Upper lobe of left lung (tissue), 4 donors: ENCODE results near the gene SOWAHA.

ENCODE experiments used
- EP300 ChIP-seq, 4 donors: sonication (generic); formaldehyde crosslinking; IDR thresholded peaks; one replicate each; pipeline ENCODE4 v1.5.1; 2017; ENCODE audit warnings: antibody characterized with exemption in 4 of 4, control low read depth in 2 of 4
- POLR2A ChIP-seq, 4 donors: fragments of 450-650 bp; IDR thresholded peaks; one replicate each; pipeline ENCODE4 v1.5.1; 2016 to 2017; ENCODE audit warnings: antibody characterized with exemption in 4 of 4, mild to moderate bottlenecking in 2 of 4
- TF ChIP-seq, protein P1 (sequence below), 6 experiments: fragments of 450-650 bp in 4 of 6; fragments of 200-600 bp in 2 of 6; sonication (generic) in 2 of 6; IDR thresholded peaks; one replicate each; pipeline ENCODE4 v1.5.1; 2016 to 2019; ENCODE audit warnings: antibody characterized with exemption in 6 of 6

DNA sequence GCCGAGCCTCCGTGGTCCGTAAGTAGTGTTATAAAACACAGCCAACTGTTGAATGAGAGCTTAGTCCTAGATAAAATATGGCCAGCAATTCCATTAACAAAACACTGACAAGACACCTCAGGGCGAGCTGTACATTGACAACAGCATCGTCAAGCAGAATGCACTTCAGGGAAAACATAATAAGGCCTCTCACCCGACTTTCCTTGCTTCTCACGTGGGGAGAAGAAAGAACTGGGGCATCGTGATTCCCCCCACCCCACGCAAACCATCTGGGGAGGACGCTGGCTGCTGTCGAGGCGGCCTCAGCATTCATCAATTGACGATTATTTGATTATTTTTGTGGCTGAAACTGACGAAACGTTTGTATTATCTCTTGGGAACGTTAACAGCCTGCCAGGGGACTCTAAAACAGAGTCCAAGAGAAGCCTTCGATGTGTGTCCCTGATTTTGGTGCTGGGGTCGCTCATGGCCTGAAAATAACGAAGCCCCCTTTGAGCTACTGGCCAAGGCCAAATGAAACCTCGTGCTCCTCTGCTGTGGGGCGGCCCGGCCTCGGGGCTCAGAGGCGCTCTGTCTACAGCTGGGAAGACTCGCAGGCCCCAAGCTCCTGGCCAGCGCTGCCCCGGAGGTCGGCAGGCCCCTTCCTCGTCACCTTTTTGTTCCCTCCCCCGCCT lies 52.7 kb downstream of the SOWAHA start:
- TF ChIP-seq POLR2A (IDR thresholded peaks at IDR 0.05) (no peak), EP300 (IDR thresholded peaks at IDR 0.05) (no peak)
- TF ChIP-seq, protein P1, sequence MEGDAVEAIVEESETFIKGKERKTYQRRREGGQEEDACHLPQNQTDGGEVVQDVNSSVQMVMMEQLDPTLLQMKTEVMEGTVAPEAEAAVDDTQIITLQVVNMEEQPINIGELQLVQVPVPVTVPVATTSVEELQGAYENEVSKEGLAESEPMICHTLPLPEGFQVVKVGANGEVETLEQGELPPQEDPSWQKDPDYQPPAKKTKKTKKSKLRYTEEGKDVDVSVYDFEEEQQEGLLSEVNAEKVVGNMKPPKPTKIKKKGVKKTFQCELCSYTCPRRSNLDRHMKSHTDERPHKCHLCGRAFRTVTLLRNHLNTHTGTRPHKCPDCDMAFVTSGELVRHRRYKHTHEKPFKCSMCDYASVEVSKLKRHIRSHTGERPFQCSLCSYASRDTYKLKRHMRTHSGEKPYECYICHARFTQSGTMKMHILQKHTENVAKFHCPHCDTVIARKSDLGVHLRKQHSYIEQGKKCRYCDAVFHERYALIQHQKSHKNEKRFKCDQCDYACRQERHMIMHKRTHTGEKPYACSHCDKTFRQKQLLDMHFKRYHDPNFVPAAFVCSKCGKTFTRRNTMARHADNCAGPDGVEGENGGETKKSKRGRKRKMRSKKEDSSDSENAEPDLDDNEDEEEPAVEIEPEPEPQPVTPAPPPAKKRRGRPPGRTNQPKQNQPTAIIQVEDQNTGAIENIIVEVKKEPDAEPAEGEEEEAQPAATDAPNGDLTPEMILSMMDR (IDR thresholded peaks at IDR 0.05) = no peak
